ENCODE data around the gene PLOD1. TPM values are rescaled to one million over a fixed set of nuclear protein-coding genes. Genes with fewer than 3 reads are reported as not detected.
A peak's percentile ranks its signal among the peaks of the same experiment; 100 is the strongest.
"Not testable (repeated sequence)": the region's sequence is repeated elsewhere in the genome, so short reads cannot be mapped to it uniquely, and the experiment has no call there.

The PLOD1 gene
- 138 and 142 TPM in 2 replicates for total RNA-seq (2014; rRNA removed; shearing (Covaris generic))

DNA sequence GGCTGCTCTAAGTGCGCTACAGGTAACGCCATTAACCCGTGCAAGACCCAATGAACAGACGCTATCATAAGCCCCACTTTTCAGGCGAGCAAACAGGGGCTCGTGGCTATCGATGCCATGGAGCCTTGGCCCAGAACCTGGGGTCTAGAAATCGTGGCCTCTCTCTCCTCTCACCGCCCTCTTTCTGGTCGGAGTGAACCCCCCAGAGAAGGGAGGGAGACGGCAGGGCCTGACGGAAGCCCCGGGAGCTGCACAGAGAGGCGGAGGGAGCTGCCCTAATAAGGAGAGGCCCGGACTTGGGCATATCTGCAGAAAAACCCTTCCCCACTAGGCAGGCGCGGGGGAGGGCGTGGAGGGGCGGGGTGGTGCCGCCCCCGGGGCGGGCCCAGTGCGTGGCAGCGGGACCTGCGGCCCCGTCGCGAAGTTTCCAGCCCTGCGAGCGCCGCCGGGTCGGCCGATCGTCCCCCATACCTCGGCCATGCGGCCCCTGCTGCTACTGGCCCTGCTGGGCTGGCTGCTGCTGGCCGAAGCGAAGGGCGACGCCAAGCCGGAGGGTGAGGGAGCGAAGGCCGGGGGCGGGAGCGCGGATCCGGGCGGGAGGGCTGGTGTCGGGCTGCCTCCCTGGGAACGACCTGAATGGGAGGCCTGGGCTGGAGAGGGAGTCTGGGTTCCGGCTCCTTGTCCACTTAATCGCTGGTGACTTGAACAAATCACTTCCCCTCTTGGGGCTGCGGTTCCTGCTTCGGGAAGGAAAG, at the start of gene PLOD1:
Gene PLOD1 (plus strand): TSS at position 416 of the 755 bp plus-strand sequence. CDS start 63 bp downstream, at position 479.
- Histone ChIP-seq H3K9me3 (replicated peaks) (no peaks in the 10 kb centered on the region), H3K27ac (peak within 1 kb of the TSS; percentile 67), H3K4me1 (peaks cover 21% of the 10 kb centered on the region), H3K4me3 (peak within 1 kb of the TSS; percentile 79), H3K27me3 (no peaks in the 10 kb centered on the region), H3K36me3 (no peaks in the 10 kb centered on the region)
- DNase-seq = peak; percentile 94

DNA sequence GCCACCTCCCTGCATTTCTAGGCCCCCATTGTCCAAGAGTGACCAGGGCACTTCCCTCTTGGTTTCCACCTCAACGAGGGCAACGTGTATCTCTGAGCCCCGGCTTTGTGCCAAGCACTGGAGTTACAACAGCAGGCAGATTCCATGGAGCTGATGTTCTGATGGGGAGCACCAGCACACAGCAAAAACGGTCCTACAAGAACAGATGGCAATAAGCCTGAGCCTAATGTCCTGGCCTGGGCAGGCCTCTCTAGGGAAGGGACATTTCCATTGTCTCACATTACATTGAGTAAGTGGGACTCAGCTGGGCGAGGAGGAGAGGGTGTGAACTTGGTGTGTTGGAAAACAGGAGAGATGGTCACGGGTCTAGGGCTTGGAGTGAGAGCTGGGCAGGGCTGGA, 48.6 kb upstream of the PLOD1 start:
- Histone ChIP-seq H3K36me3 (no peaks in the 10 kb centered on the region), H3K9me3 (replicated peaks) (no peaks in the 10 kb centered on the region), H3K27ac (no peak overlapping the region), H3K27me3 (no peaks in the 10 kb centered on the region; the same call in 1 of the 2 replicates), H3K4me1 (peaks cover 11% of the 10 kb centered on the region), H3K4me3 (no peak overlapping the region)
- no peak for DNase-seq

DNA sequence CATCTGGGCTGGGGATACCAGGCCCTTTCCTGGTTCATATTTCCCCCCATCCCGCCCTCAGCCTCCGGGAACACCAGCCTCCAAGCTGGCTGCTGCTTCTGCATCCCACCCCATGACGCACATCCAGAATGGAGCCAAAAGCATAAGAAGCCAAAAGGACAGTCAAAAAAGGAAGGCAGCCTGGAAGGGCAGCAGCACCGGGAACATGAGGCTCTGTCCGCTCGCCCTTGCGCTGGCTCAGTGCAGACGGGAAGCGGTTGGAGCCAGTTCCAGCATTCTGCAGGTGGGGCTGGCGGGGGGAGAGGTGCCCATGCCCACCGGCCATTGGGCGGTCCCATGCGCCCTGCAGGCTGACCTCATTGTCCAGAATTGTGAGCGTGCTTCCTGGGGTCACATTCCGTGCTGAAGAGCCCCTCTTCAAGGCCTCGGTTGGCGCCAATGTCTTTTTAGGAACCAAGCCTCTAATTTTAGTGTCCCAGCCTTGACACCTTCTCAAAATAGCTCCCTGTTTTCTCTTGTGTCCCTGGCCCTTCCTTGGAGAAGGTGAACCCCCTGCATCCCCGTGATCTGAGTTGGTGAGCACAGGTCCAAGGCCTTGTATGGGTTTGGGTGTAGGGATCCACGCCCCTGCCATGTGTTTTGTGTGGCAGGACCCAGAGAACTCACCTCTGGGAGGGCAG, 47.4 kb upstream of the PLOD1 start:
- H3K4me1 ChIP-seq = peaks cover 5% of the 10 kb centered on the region; the same call in 1 of the 2 replicates
- DNase-seq = no peak
- H3K27me3 ChIP-seq = no peaks in the 10 kb centered on the region; the same call in 1 of the 2 replicates
- H3K9me3 ChIP-seq (replicated peaks) = no peaks in the 10 kb centered on the region
- H3K4me3 ChIP-seq = no peak overlapping the region
- H3K36me3 ChIP-seq = no peaks in the 10 kb centered on the region
- H3K27ac ChIP-seq = no peak overlapping the region

DNA sequence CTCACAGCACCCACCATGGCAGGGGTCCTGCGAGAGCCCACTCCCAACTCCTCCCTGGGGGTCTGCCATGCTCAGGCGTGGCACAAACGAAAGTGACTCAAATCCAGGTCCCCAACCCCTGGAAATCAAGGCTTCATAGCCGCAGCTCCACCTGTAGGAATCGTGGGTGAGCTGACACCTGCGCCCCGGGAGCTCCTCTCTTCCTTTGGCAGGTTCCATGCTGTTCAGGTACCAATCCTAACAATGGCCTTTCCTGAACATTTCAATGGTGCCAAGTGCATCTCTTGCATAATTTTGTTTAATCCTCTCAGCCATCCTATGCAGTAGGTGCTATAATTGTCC, 46.9 kb upstream of the PLOD1 start:
- no peaks in the 10 kb centered on the region; the same call in 1 of the 2 replicates for H3K27me3 ChIP-seq

DNA sequence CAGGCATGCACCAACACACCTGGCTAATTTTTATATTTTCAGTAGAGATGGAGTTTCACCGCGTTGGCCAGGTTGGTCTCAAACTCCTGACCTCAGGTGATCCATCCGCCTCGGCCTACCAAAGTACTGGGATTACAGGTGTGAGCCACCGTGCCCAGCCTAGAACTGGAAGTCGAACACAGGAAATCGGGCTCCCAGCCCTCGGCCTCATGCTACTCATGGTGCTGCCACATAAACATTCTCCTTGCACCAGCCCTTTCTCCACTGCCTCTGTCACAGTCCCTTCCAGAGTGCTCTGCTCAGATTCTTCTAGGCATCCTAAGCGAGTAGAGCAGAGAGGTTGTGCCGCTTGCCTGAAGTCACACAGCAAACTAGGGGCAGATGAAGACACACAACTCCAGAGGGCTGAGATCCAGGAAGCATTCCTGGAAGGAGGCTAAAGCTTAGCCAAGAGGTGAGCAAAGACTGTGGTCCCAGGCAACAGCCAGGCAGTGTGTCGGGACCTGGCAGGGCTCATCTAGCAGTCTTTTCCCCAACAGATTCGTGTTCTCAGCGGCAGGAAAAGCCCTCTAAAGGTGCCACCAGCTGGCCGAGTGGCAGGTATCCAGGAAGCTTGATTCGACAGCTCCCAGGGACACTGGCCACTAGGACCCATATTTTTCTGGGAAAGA, 46.2 kb upstream of the PLOD1 start:
- no peaks in the 10 kb centered on the region; the same call in 1 of the 2 replicates for H3K27me3 ChIP-seq

More for the DNA sequence above, 46.9 kb upstream of the PLOD1 start:
- DNase-seq = no peak
- no peaks in the 10 kb centered on the region for H3K36me3 ChIP-seq
- H3K4me3 ChIP-seq = no peak overlapping the region
- no peaks in the 10 kb centered on the region for H3K9me3 ChIP-seq (replicated peaks)
- H3K4me1 ChIP-seq = peaks cover 5% of the 10 kb centered on the region; the same call in 1 of the 2 replicates
- H3K27ac ChIP-seq = no peak overlapping the region

DNA sequence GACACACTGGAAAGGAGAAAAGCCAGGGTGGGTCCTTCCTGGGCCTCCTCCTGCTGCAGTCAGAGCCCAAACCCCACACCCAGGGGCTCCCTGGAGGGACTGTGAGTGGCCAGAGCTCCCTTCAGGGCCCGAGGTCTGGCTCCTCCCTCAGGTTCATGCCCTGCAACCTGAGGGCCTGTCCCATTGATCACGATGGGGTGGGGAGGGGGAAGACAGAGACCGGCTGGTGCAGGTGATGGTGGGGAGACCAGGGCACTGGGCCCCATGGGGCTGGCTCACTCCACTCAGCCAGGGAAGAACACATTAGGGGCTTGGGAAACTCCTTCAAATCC, 45.7 kb upstream of the PLOD1 start:
- Histone ChIP-seq H3K27me3 (no peaks in the 10 kb centered on the region; the same call in 1 of the 2 replicates), H3K27ac (no peak overlapping the region), H3K9me3 (replicated peaks) (no peaks in the 10 kb centered on the region), H3K4me3 (no peak overlapping the region), H3K36me3 (no peaks in the 10 kb centered on the region), H3K4me1 (no peaks in the 10 kb centered on the region)
- no peak for DNase-seq

More for the DNA sequence above, 46.2 kb upstream of the PLOD1 start:
- no peaks in the 10 kb centered on the region; the same call in 1 of the 2 replicates for H3K4me1 ChIP-seq
- no peak for DNase-seq
- no peak overlapping the region for H3K27ac ChIP-seq
- H3K4me3 ChIP-seq = no peak overlapping the region
- H3K36me3 ChIP-seq = no peaks in the 10 kb centered on the region
- no peaks in the 10 kb centered on the region for H3K9me3 ChIP-seq (replicated peaks)

DNA sequence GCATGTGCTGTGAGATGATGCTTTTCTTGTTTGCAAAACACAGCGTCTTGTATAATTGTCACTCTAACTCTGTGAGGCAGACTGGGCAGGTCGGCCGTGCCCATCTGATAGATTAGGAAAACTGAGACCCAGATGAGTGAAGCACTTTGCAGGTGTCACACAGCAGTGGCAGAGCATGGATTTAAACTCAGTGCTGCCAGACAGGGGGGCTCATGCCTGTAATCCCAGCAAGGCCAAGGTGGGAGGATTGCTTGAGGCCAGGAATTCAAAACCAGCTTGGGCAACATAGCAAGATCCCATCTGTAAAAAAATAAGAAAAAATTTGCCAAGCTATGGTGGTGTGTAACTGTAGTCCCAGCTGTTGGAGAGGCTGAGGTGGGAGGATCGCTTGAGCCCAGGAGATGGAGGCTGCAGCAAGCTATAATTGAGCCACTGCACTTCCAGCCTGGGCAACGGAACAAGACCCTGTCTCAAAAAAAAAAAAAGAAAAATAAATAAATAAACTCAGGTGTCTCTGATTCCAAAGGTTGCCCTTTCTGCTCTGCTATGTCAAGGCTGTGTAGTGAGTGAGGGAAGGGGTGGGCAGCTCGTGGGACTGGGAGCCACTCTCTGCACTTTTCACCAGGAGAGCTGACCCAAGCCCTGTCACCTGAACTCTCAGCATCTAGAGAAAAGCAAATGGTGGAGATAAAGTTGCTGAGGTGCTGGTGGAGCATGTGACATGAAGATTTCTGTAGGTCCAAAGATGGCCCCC, 42.9 kb upstream of the PLOD1 start:
- Histone ChIP-seq H3K4me1 (no peaks in the 10 kb centered on the region), H3K27me3 (no peaks in the 10 kb centered on the region; the same call in 1 of the 2 replicates), H3K4me3 (no peak overlapping the region), H3K27ac (no peak overlapping the region), H3K9me3 (replicated peaks) (no peaks in the 10 kb centered on the region), H3K36me3 (no peaks in the 10 kb centered on the region)
- no peak for DNase-seq

DNA sequence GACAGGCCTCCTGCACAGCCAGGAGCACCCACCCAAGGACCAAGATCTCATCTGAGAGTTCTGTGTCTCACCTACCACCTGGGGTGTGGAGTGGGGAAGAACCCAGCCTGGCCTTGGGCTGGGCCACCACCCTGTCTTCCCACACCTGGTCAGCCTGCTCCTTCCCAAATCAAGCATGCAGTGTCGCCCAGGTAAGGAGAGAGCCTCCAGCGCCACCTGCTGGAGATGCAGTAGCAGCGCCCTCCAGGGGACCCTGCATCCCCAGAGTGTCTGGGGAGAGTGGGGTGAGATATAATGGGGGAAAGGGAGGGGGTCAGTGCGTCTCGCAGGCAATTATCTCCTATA, 40.6 kb upstream of the PLOD1 start:
- no peaks in the 10 kb centered on the region for H3K9me3 ChIP-seq (replicated peaks)
- DNase-seq = peak; percentile 62 to 80
- H3K27me3 ChIP-seq = peaks cover 4% of the 10 kb centered on the region; the same call in 1 of the 2 replicates
- H3K27ac ChIP-seq = no peak overlapping the region
- H3K4me3 ChIP-seq = no peak overlapping the region
- no peaks in the 10 kb centered on the region for H3K36me3 ChIP-seq
- H3K4me1 ChIP-seq = no peaks in the 10 kb centered on the region

DNA sequence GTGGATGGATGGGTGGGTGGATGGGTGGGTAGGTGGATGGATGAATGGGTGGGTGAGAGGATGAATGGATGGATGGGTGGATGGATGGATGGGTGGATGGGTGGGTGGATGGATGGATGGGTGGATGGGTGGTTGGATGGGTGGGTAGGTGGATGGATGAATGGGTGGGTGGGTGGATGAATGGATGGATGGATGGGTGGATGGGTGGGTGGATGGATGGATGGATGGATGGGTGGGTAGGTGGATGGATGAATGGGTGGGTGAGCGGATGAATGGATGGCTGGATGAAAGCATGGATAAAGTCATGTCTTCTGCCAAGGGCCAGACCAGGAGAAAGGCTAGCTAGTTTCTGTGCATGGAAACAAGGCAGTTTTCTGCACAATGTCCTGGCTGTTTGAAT, 40.0 kb upstream of the PLOD1 start:
- not testable (repeated sequence) for H3K4me3 ChIP-seq; DNase-seq; H3K27ac ChIP-seq; H3K4me1 ChIP-seq; H3K9me3 ChIP-seq (replicated peaks); H3K36me3 ChIP-seq; H3K27me3 ChIP-seq

DNA sequence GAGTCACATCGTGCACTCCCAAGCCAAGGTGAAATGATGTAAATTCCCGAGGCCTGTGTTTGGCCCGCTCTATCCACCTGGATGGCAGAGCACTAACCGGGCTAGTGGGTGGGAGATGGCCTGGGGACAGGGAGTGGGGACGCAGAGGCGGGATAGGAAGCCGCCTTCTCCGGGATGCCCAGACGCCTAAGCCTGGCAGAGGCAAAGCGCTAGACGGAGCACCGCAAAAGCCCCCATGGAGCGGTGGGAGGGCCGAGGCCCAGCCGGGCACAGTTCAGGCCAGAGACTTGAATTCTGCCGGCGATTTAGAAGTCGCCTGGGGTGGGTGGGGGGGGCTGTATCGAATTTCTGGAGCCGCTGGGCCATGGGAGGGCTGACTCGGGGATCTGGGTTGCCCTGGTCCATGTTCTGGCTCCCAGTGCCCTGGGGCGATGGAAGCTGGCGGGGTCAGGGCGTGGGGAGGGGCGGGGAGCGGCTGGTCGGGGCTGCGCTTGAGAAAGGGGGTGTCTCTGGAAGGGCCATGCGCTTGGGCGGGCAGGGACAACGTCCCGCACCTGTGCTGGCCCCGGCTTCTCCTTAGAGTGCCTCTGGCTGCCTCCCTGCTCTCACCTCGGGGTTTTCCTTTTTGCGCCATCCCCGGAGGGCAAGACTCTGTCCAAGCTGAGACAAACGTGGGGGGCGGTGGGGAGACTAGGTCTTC, 36.3 kb upstream of the PLOD1 start:
- Histone ChIP-seq H3K4me1 (no peaks in the 10 kb centered on the region), H3K27me3 (peaks cover 24% of the 10 kb centered on the region; the same call in 1 of the 2 replicates), H3K4me3 (no peak overlapping the region), H3K9me3 (replicated peaks) (no peaks in the 10 kb centered on the region), H3K36me3 (no peaks in the 10 kb centered on the region), H3K27ac (no peak overlapping the region)
- DNase-seq = no peak

DNA sequence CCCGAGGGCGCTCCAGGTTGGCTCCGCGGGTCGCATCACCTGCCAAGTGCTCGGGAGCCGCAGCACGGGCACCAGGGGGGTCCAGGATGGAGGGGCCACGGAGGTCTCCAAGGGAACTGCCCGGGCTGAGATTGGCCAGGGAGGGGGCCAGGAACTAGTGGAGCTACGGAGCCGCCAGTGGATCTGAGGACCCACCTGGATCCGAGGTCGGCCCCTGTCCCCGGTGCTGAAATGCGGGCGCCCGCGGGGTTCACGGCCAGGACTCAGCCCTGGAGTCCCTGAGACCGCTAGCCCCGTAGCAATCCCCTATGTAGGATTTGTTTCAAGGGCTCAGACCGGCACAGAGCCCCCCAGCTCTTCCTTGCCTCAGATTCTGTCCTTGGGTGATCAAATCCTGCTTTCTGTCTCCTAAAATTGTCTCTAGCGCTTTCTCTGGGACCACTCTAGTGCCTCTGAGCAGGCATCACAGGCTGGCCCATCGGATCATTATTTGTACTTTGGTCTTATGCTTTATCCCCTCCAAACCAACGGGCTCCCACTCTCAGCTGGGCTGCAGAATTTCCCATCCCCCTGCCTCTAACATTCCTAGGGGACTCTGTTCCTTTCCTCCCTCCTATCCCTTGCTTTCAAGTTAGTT, 35.6 kb upstream of the PLOD1 start:
- Histone ChIP-seq H3K27ac (no peak overlapping the region), H3K27me3 (peaks cover 24% of the 10 kb centered on the region; the same call in 1 of the 2 replicates), H3K36me3 (no peaks in the 10 kb centered on the region), H3K4me1 (no peaks in the 10 kb centered on the region), H3K9me3 (replicated peaks) (no peaks in the 10 kb centered on the region), H3K4me3 (no peak overlapping the region)
- DNase-seq = no peak

DNA sequence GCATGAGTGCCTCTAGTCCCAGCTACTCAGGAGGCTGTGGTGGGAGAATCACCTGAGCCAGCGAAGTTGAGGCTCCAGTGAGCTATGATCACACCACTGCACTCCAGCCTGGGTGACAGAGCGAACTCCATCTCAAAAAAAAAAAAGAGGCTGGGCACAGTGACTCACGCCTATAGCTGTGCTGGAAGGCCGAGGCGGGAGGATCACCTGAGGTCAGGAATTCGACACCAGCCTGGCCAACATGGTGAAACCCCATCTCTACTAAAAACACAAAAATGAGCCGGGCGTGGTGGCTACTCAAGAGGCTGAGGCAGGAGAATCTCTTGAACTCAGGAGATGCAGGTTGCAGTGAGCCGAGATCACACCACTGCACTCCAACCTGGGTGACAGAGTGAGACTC, 33.1 kb upstream of the PLOD1 start:
- not testable (repeated sequence) for H3K4me1 ChIP-seq; DNase-seq; H3K36me3 ChIP-seq; H3K4me3 ChIP-seq; H3K27ac ChIP-seq; H3K9me3 ChIP-seq (replicated peaks)
- peaks cover 24% of the 10 kb centered on the region; the same call in 1 of the 2 replicates for H3K27me3 ChIP-seq

DNA sequence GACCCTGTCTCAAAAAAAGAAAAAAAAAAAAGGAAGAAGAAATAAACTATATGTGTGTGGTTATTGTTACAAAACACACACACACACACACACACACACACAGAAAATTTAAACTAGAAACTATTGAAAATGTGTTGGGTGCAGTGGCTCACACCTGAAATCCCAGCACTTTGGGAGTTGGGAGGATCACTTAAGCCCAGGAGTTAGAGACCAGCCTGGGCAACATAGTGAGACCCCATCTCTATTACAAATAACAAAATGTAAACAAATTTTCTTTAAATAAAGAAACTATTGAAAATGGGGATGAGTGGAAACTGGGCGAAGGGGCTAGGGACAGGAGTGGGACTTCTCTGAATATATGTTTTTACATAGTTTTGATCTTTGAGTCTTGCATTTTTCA, 31.3 kb upstream of the PLOD1 start:
- no peaks in the 10 kb centered on the region for H3K4me1 ChIP-seq
- H3K9me3 ChIP-seq (replicated peaks) = no peaks in the 10 kb centered on the region
- H3K36me3 ChIP-seq = no peaks in the 10 kb centered on the region
- no peak overlapping the region for H3K27ac ChIP-seq
- peaks cover 24% of the 10 kb centered on the region; the same call in 1 of the 2 replicates for H3K27me3 ChIP-seq
- DNase-seq = no peak
- no peak overlapping the region for H3K4me3 ChIP-seq

DNA sequence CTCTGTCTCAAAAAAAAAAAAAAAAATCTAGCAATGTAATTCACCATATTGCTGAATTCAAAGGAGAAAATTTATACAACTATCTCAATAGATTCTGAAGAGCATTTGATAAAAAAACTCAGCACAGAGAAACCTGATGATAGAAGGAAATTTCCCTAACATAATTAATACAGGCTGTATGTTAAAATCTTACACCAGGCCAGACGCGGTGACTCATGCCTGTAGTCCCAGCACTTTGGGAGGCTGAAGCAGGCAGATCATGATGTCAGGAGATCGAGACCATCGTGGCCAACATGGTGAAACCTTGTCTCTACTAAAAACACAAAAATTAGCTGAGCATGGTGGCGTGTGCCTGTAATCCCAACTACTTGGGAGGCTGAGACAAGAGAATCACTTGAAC, 30.4 kb upstream of the PLOD1 start:
- DNase-seq; H3K4me3 ChIP-seq; H3K36me3 ChIP-seq; H3K27ac ChIP-seq; H3K9me3 ChIP-seq (replicated peaks); H3K4me1 ChIP-seq: not testable (repeated sequence)
- H3K27me3 ChIP-seq = peaks cover 17% of the 10 kb centered on the region; the same call in 1 of the 2 replicates

Measured in SJCRH30 (cell line).